MG63 (cell line): ENCODE measurements around the gene MRGPRG. TPM values are rescaled to one million over a fixed set of nuclear protein-coding genes. Genes with fewer than 3 reads are reported as not detected.
A peak's percentile ranks its signal among the peaks of the same experiment; 100 is the strongest.
"Not testable (repeated sequence)": the region's sequence is repeated elsewhere in the genome, so short reads cannot be mapped to it uniquely, and the experiment has no call there.

ENCODE experiments used
- DNase-seq: peaks from one replicate; pipeline ENCODE4 v3.0.0-alpha.2; 2020
- H3K27me3 ChIP-seq: fragments of 250-450 bp; sonication (Bioruptor Pico); 2 replicates; pipeline ENCODE4 v1.5.1; 2020; ENCODE audit warnings: mild to moderate bottlenecking, moderate library complexity
- H3K36me3 ChIP-seq: fragments of 250-450 bp; sonication (Bioruptor Pico); 2 replicates; pipeline ENCODE4 v1.5.1; 2020; ENCODE audit warnings: mild to moderate bottlenecking, moderate library complexity
- H3K4me3 ChIP-seq: fragments of 250-450 bp; sonication (Bioruptor Pico); 2 replicates; pipeline ENCODE4 v1.5.1; 2020; ENCODE audit warnings: mild to moderate bottlenecking, moderate library complexity
- H3K9me3 ChIP-seq: fragments of 250-450 bp; sonication (Bioruptor Pico); 2 replicates; pipeline ENCODE4 v1.5.1; 2020; ENCODE audit warnings: mild to moderate bottlenecking, moderate library complexity
- total RNA-seq: library from RNA; depleted of rRNA; stranded (reverse); fragments of >200 nt; shearing (Covaris generic); gene quantifications from 2 replicates; pipeline ENCODE4 v1.2.3, GENCODE V29; 2014; ENCODE audit warnings: low replicate concordance; rRNA removed

The MRGPRG gene
- total RNA-seq, 1 experiment from 2014 or later: not detected

DNA sequence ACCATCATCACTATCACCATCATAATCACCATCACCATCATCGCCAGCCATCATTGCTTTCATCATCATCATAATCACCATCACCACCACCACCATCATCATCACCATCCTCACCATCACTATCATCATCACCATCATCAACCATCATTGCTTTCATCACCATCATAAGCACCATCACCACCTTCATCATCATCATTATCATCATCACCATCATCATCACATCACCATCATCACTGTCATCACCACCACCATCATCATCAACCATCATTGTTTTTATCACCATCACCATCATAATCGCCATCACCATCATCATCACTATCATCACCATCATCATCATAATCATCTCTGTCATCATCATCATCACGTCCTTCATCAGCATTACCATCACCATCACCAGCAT is 44.2 kb downstream of the MRGPRG start:
- DNase-seq: no peak
- Histone ChIP-seq H3K9me3 (0 out of 2 replicates have a peak, but pooled peaks cover 3% of the 10 kb centered on the region), H3K27me3 (no peaks in the 10 kb centered on the region), H3K4me3 (no peak overlapping the region), H3K36me3 (no peaks in the 10 kb centered on the region)

DNA sequence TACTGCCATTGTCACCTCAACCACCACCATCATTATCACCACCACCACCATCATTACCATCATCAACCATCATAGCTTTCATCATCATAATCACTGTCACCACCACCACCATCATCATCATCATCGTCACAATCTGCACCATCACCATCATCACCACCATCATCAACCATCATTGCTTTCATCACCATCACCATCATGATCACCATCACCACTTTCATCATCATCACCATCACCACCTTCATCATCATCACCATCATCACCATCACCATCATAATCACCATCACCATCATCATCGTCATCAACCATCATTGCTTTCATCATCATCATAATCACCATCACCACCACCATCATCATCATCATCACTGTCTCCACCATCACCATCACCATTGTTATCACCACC is 44.8 kb downstream of the MRGPRG start:
- Histone ChIP-seq H3K36me3 (no peaks in the 10 kb centered on the region), H3K27me3 (no peaks in the 10 kb centered on the region), H3K4me3 (no peak overlapping the region), H3K9me3 (0 out of 2 replicates have a peak, but pooled peaks cover 3% of the 10 kb centered on the region)
- no peak for DNase-seq

DNA sequence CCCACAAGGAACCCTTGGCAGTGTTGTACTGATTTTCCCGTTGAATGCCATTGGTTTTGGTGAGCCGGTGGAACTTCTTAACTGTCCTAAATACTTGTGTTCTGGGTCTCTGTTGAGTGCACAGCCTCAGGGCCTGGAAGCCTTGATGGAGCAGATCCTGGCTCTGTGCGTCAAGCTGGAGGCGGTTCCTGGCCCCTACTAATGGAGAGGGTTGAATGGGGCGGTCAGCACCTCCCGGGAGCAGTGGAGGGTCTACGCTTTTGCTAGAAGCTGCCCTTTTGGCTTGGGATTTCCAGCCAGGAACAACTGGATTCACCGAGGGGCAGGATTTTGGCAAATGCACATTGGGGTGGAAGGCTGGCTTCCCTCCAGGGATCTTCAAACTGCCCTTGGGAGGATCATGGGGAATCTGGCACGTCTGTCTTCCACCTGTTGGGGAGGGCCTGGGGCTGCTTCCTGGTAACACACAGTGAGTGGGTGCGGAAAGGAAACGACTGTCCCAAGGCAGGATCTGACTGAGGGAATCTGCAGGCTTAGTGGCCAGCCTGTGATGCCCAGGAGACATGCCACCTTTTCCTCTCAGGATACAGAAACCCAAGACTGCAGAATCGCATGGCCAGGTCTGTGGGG is 46.6 kb downstream of the MRGPRG start:
- no peak for DNase-seq
- H3K36me3 ChIP-seq: no peaks in the 10 kb centered on the region
- no peaks in the 10 kb centered on the region for H3K27me3 ChIP-seq
- H3K4me3 ChIP-seq: no peak overlapping the region
- 0 out of 2 replicates have a peak, but pooled peaks cover 3% of the 10 kb centered on the region for H3K9me3 ChIP-seq

GRCh38 chr11:3170756-3171650 is 47.6 kb downstream of the MRGPRG start:
- Histone ChIP-seq H3K36me3 (no peaks in the 10 kb centered on the region), H3K27me3 (no peaks in the 10 kb centered on the region), H3K9me3 (no peaks in the 10 kb centered on the region), H3K4me3 (no peak overlapping the region)
- DNase-seq: no peak

DNA sequence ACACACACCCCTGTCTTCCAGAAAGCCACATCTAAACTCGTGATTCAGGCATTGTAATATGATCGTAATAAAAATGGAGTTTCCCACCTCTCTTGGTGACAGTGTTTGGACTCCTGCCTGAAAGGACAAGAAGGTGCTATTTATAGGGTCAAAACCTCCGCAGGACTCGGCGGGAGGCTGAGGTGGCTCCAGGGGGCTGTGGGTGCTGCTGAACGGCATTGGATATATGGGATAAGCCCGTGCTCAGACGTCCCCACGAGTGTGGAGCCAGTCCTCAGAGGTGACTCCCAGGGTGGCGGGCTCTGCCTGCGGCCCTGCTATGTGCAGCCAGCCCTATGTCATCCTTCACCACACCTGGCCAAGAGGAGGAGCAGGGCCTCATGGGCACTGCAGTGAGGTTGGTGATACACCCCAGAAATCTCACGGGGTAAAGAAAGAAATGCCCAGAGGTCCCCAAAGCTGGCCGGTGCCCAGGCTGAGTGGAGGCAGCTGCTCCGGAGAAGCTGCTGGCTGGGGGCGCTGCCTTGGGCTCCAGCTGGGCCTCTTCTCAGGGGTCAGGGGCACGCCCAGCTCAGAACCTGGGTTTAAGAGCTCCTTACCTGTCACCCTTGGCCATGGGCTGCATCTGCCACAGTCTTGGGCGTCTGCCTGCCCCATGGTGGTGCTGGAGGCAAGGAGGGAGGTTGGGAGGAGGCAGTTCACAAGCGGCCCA is 48.4 kb downstream of the MRGPRG start:
- H3K4me3 ChIP-seq: no peak overlapping the region
- H3K36me3 ChIP-seq: no peaks in the 10 kb centered on the region
- no peak for DNase-seq
- no peaks in the 10 kb centered on the region for H3K9me3 ChIP-seq
- no peaks in the 10 kb centered on the region for H3K27me3 ChIP-seq

DNA sequence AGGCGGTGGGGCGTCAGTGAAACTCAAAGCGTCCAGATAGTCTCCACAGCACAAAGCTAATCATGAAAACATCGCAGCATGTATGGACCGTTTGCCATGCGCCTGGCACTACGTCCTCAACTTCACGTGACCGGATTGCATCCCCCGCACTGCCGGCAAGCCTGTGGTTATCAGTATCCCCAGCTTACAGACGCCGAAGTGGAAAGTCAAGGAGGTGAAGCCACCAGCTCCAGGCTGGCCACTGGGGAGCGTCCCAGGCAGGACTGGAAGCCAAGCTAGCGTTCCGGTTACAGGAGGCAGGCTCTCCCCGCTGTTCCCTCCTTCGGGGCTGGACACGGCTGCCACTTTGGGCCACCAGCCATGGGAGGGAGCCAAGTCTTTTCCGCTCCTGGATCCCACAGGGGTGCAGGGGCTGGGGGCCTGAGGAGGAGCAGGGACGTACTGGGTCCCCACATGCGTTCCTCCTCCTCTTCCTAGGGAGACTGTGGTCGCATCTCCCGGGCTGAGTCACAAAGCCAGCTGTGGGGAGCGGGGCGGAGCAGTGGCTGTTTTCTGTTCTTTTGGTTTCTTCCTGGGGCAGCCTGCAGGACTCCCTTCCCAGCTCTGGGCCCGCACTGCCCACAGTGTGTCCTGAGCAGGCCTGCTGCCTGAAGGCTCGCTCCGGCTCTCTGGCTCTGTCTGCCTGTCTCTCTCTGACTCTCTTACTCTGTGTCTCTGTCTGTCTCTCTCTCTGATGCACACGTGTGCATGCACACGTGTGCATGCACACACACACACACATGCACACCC is 49.2 kb downstream of the MRGPRG start:
- Histone ChIP-seq H3K9me3 (no peaks in the 10 kb centered on the region), H3K4me3 (peak overlapping the region; percentile 18), H3K36me3 (no peaks in the 10 kb centered on the region), H3K27me3 (no peaks in the 10 kb centered on the region)
- DNase-seq: peak; percentile 38

- not testable (repeated sequence) for H3K9me3 ChIP-seq, DNase-seq, H3K4me3 ChIP-seq, H3K27me3 ChIP-seq, H3K36me3 ChIP-seq
These were observed 49.8 kb downstream of the MRGPRG start for GRCh38 chr11:3168742-3169254.

Other genes starting within 250 kb of the MRGPRG start
- 98.0 and 116 TPM in 2 replicates for gene NAP1L4, start 226.5 kb downstream of the MRGPRG start, total RNA-seq
- gene CARS1, start 161.4 kb downstream of the MRGPRG start, total RNA-seq: 48.5 and 57.2 TPM in 2 replicates
- gene OSBPL5, start 53.5 kb downstream of the MRGPRG start, total RNA-seq: 9.9 and 11.0 TPM in 2 replicates
- not detected in 2 replicates for gene MRGPRE, start 13.6 kb upstream of the MRGPRG start, total RNA-seq
- 8.3 and 10.2 TPM in 2 replicates for gene ZNF195, start 160.3 kb upstream of the MRGPRG start, total RNA-seq